CD4-positive, alpha-beta T cell treated with Interleukin-12 subunit alpha and Interleukin-12 subunit beta, for 1 hour (primary cell): ENCODE data around the gene BICDL1.

Source experiments
- DNase-seq: peaks from one replicate; pipeline ENCODE4 v3.0.0-alpha.2; 2020

BICDL1 gene

GRCh38 chr12:120106151-120106550 lies 117.1 kb downstream of the BICDL1 start:
- DNase-seq: no peak

DNA sequence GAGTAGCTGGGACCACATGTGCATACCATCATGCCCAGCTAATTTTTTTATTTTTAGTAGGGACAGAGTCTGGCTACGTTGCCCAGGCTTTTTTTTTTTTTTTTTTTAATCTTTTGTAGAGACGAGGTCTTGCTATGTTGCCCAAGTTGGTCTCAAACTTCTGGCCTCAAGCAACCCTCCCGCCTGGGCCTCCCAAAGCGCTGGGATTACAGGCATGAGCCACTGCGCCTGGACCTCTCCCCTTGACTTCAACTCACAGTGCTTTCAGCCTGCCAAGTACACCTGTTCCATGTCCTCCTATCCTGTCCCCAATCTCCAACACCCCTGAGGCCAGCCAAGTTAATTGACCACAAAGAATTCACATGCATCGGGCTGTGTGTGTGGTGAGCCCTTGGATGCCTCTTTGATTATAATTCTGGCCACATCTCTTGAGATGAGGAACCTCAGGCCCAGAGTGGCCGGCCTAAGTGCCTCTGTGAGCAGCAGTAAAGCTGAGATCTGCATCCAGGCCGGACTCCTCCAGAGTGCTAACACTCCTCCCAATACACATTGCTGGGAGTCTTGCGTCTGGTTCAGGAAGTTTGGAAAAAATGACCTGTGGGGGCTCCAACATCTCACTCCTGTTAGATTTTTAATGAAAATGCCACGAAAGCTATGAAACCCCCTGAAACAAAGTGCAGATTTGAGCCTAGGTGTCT lies 120.7 kb downstream of the BICDL1 start:
- DNase-seq: no peak

GRCh38 chr12:120110550-120111501 lies 121.8 kb downstream of the BICDL1 start:
- DNase-seq: peak; percentile 63

- no peak for DNase-seq
These were observed 126.0 kb downstream of the BICDL1 start for GRCh38 chr12:120115066-120115465.

- peak; percentile 32 for DNase-seq
These were observed 126.8 kb downstream of the BICDL1 start for GRCh38 chr12:120115692-120116440.

DNA sequence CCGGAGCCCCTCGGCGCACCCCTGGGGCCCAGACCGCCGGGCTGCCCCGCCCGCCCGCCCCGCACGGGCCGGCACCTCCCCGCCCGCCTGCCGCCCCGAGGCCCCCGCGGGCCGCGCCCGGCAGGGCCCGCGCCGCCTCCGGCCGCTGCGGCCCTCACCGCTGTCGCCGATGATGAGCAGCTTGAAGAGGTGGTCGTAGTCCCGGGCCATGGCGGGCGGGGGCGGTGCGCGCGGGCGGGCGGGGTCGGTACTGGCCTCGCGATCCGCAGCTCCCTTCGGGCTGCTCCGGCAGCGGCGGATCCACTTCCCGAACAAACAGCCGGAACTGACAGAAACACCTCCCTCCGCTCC lies 127.4 kb downstream of the BICDL1 start, which contains the start of gene RAB35:
TSS of gene RAB35 (minus strand) at position 313 of the 351 bp plus-strand sequence. CDS start at position 210, 103 bp downstream.
- no peak for DNase-seq

DNA sequence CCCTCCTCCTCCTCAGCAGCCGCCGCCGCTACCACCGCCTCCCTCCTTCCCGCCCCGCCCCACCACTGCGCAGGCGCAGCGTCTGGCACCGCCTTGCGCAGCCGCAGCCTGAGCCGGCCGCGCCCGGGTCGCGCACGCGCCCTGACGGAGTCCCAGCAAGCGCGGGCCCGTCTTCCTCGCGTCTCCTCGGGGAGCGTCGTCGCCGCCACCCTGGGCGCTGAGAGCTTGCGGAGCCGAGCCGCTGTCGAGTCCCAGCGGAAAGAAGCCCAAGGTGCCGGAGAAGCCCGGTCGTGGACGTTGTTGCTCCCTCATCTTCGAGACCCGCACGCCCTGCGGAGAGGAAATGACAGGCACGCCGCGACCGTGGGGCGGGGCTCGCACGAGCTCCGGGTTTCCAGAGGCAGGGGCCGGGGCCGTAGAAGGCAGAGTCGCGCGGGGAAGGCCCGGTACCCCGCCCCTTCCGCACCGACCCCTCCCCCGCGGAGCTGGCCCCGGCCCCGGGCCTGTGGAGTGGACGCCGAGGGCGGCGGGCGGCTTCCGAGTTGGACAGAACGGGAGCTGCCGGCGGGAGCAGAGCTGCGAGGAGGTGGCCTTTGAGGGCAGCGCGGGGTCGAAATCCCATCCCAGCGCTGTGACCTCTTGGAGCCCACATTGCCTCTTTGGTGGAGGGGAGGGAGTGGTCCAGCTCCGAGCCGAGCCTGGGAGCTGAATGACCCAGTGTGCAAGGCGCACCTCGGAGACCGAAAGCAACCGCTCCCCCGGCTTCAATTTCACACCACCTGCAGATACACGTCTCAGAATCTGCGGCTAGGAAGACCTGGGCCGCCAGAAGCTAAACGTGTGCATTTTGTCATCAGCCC lies 128.0 kb downstream of the BICDL1 start:
- peak; percentile 97 for DNase-seq

DNA sequence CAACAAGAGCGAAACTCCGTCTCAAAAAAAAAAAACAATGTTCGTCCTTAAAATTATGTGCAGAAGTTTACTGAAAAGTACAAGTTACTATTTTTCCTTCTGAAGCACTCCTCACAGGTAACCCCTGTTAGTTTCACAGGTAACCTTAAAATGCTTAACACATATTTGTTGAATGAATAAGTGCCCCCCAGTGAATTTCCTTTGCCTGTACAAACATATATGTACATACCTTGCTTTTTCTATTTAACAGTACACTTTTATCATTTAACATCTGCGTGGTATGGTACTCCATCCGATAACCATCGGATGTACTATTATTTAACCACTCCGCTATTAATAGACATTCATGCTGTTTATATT lies 128.9 kb downstream of the BICDL1 start:
- DNase-seq: no peak

DNA sequence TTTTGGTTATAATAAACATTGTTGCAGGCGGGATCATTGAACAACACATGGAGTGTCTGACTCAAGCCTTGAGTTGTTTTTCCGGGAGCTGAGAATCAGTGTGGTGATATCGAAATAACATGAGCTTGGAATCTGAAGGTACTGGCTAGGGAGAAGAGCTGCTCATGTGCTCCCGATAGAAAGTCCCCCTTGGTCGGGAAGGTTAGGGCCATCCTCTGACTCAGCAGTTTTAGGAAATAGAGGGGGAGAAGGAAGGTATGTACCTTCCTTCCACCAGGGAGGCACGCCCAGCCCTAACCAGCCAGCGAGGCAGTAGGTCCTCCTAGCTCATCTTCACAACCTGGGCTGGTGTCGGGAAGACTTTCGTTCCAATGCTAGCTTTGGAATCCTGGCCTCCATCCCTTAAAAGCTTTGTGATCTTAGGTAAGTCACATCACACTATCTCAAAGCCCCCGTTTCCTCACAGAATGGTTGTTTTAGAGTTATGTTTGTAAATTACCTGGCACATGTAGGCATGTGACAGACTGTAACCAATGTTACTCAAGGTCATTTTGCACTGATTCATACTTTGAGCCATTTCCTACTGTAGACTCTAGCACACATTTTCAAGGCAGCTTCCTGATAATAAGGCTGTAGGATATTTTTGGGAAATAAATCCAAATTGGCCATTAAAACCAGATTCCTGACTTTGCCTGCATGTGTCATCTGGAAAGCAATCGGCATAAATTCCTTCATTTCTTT lies 129.5 kb downstream of the BICDL1 start:
- no peak for DNase-seq

GRCh38 chr12:120119271-120119973 lies 130.4 kb downstream of the BICDL1 start:
- peak; percentile 31 for DNase-seq

- DNase-seq: no peak
These were observed 132.3 kb downstream of the BICDL1 start for GRCh38 chr12:120121343-120121742.

GRCh38 chr12:120121766-120122293 lies 132.8 kb downstream of the BICDL1 start:
- DNase-seq: no peak

GRCh38 chr12:120125029-120125428 lies 136.0 kb downstream of the BICDL1 start:
- DNase-seq: no peak

- no peak for DNase-seq
These were observed 137.0 kb downstream of the BICDL1 start for GRCh38 chr12:120125792-120126634.

DNA sequence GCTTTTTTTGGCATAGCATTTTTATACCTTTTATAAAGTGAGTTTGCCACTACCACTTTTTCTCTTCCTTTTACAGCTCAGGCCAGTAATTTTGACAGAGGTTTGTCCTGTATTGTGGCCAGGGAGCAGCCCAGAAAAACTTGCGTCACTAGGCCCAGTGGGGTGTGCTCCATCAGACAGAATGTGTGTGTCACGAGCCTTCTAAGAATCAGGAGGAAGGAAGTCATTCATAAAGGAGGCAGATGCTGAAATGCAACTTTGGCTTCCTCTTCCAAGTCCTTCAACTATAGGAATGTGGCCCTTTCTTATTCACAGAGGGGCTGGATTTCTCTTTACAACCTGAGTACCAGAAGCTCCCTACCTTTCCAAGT lies 137.6 kb downstream of the BICDL1 start:
- DNase-seq: no peak

DNA sequence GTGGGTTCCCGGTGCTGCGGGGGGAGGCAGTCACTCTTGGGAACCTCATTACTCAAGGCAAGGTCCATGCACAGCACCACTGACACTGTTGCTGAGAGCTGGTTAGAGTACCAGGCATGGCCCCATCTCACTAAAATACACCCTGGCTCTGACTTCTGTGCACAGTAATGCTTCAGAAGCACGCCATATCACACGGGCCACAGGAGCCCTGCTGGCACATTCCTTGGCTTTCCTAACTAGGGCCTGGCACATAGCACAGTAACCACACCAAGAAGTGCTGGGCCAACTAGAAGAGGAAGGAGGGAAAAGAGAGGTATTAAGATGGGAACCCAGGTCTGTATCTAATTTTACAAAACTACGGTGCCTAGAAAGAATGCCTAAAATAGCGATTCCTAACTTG lies 141.0 kb downstream of the BICDL1 start:
- no peak for DNase-seq

- DNase-seq: no peak
These were observed 142.1 kb downstream of the BICDL1 start for GRCh38 chr12:120131116-120131515.

DNA sequence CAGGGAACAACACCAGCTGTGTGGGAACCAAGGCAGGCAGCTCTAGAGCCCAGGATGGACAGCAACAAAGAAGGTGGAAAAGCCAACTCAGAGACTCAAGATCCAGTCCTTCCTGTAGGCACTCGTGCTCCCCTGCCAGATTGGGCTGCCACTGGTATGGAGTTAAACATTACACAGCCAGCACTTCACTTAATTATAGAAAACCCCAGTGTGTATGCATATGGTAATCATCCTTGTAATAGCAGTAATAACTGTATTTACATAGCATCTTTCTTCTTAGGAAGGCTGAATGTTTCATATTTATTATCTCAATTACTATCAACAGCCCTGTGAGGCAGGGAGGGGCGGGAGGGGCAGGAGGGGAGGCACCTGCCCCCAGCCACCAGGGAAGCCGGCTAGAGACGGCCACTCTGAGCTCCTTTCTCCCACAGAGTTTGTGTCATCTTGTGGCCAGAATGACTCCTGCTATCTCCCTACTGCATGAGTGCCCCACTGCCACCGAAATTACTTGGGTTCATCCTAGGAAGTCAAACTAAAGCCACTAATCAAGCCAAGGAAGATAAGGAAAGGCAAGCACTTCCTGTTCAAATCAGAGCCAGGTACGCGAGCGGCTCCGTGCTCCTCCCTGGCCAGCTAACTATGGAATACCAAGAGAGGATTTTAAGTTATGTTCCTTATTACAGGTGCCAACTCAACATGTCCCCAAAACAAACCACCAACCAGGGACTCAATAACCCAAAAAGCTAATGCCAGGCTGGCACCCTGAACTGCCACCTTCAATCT lies 143.2 kb downstream of the BICDL1 start:
- DNase-seq: no peak

GRCh38 chr12:120132863-120133385 lies 143.9 kb downstream of the BICDL1 start:
- DNase-seq: no peak
